Measurements from ENCODE around the gene CFAP70. TPM values are rescaled to one million over a fixed set of nuclear protein-coding genes. Genes with fewer than 3 reads are reported as not detected.

The CFAP70 gene
- total RNA-seq, 1 donor from 2014 or later: 0.25 TPM

- intact Hi-C loops (cut with micrococcal nuclease): loop anchor here (10.0 kb wide), 1 partner anchor 904 kb away; the partner anchor contains the start of gene DNAJB12
Measured at GRCh38 chr10:73258612-73259011, 100.1 kb downstream of the CFAP70 start.

- intact Hi-C loops (cut with micrococcal nuclease): loop anchor here (2.0 to 10.0 kb wide), 3 partner anchors 106 to 898 kb away; partner anchors contain the start of genes CFAP70 and DNAJB12
Measured at GRCh38 chr10:73253225-73253555, 105.5 kb downstream of the CFAP70 start.

DNA sequence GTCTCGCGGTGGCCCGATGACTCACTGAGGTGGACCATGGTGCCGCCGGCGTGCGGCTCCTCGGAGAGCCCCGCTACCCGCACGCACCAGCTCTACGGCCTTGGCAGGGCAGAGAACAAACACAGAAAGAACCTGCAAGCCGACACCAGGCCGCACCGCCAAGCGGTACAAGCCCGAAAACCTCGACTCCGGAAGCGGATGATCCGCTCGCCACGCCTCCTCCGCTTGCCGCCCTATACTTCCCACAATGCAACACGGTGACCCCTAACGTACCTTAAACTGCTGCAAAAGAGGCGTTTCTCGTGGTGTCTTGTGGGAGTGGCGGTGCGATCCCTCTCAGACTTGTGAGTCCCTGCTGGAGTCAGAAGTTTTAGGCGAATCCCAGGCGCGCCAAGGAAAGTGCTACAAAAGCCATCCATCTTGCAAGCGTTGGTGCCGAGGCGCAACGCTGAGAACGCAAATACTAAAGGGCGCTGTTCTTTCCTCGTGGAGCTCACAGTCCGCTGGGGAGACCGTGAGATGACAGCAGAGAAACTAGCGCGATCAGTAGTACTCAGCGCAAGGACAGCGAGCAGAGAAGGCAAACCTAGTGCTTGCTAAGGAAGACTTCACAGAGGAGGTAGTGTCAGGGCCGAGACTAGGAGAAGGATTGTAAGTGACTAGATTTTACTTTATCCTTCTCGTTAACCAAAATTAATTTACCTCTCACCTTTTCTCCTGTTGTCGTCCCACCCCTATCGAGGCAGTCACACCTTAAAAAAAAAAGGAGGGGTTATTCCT, 106.0 kb downstream of the CFAP70 start, which contains the start of gene MRPS16:
TSS of gene MRPS16 (minus strand) at position 200 of the 780 bp plus-strand sequence. CDS start at position 38, 162 bp downstream.
- intact Hi-C loops (cut with micrococcal nuclease): loop anchor here (1.0 to 10.0 kb wide), 6 partner anchors 84 to 898 kb away; partner anchors contain the start of genes CFAP70, DNAJB12, ECD and FAM149B1

GRCh38 chr10:73251683-73252444, 106.8 kb downstream of the CFAP70 start:
- intact Hi-C loops (cut with micrococcal nuclease): loop anchor here (1.0 to 10.0 kb wide), 6 partner anchors 84 to 897 kb away; partner anchors contain the start of genes CFAP70, DNAJB12, ECD and FAM149B1

DNA sequence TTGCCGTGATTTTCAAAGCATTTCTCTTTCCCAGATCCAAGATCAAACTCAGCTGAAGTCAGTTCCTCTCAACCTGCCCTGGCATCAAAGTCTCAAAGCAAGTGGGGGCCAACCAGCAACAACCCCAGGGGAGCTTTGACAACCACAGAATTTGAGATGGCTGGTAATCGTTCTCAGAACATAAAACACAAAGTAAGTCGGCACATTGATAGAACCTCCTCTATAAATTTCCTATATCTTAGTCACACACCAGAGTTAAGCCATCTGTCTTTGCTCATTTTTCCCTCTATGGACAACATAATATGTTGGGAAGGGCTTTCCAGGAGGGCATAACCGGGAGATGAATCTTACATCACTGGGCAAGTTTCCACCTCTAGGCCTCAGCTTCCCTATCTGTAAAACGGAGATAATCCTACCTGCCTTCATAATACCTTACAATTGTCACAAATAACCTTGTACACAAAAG, 110.4 kb downstream of the CFAP70 start:
- intact Hi-C loops (cut with micrococcal nuclease): no loop called here

GRCh38 chr10:73247509-73248258, 111.0 kb downstream of the CFAP70 start:
- intact Hi-C loops (cut with micrococcal nuclease): loop anchor here (1.0 to 2.0 kb wide), 5 partner anchors 79 to 483 kb away; partner anchors contain the start of genes ECD and FAM149B1

GRCh38 chr10:73246646-73247508, 111.8 kb downstream of the CFAP70 start, which contains the start of gene DNAJC9:
Gene DNAJC9 (minus strand): TSS chr10:73247255. CDS start chr10:73247189, 66 bp downstream.
- intact Hi-C loops (cut with micrococcal nuclease): loop anchor here (1.0 to 2.0 kb wide), 6 partner anchors 79 to 484 kb away; partner anchors contain the start of genes ECD and FAM149B1

DNA sequence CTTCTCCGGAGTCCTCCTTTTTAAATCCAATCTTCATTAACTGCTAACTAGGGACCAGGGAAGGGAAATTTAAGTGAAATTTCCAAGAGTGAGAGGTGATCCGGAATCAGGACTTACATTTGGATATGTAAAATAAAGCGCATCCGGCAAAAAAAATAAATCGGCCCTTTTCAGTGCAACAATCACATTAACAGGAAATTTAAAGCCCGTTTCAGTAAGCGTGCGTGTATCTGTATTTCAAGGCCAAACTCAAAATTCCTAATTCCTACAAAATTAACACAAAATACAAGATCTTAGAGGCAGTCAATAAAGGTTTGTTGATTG, 112.4 kb downstream of the CFAP70 start:
- intact Hi-C loops (cut with micrococcal nuclease): loop anchor here (1.0 to 2.0 kb wide), 3 partner anchors 167 to 485 kb away; no protein-coding TSS in a partner anchor

DNA sequence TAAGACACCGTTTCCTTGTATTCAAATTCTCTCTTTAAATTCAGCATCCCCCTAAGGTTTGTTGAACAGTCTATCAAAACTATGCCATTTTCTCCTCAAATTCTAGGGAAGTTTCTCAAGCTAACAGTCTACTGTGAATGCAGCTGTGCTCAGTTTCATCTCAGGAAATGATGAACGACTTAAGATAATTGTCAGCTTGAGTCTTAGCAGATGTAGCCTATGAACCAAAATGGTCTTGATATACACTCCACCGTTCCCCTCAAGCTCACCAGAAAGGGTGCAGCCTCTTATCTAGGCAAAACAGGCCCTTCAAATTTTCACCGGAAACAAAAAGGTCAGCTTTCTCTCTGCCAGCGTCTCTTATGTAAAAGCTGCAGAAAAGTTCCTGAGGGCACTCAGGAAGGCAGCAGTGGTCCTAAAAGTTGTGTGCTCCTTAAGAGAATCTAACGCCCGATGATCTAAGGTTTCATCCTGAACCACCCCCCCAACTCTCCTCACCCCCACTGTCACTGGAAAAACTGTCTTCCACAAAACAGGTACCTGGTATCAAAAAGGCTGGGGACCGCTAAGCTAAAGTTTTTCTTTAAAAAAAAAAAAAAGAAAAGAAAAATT, 113.7 kb downstream of the CFAP70 start:
- intact Hi-C loops (cut with micrococcal nuclease): no loop called here

- intact Hi-C loops (cut with micrococcal nuclease): no loop called here
Measured at GRCh38 chr10:73239908-73240307, 118.8 kb downstream of the CFAP70 start.

DNA sequence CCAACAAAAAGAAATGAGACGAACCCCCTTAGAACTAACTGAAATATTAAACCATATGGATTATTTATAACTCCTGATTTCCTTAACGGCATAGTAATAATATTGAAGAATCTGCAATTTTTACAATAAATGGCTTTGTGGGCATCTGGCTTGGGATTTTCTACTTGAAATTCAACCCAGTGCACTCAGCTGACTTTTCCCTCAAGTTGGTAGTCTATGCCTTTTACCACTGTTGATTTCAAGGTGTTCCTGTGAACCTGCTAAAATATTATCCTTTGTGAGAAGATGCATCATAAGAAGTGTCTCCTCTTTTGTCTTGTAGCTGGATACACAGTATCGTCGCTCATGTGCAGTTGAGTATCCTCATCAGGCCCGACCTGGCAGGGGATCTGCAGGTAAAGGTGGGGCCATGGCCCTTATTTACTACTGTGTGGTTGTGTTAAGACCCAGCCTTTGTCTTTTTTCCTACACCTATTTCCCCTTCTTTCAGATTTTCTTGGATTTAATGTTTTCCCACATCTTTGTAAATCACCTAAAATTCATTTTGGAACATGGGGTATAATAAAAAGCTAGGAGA, 119.6 kb downstream of the CFAP70 start:
- intact Hi-C loops (cut with micrococcal nuclease): no loop called here

GRCh38 chr10:73234695-73235094, 124.0 kb downstream of the CFAP70 start:
- intact Hi-C loops (cut with micrococcal nuclease): no loop called here

DNA sequence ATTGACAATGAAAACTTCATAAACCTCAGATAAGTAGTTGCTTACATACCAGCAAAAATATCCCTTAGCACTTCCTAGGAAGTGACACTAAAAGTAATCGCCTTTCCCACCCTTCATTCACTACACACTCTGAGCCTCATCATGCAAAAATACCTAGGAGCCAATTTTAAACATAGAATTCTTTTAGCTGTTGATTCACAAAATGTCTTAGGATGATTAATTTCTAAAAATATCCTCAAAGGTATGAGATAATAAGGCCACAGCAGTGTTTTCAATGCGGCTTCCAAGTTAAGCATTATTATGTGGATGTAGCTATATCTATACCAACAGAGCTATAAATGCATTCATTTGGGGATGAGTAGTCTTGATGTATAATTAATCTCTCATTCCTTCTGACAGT, 124.8 kb downstream of the CFAP70 start:
- intact Hi-C loops (cut with micrococcal nuclease): no loop called here

- intact Hi-C loops (cut with micrococcal nuclease): no loop called here
Measured at GRCh38 chr10:73232887-73233286, 125.8 kb downstream of the CFAP70 start.

DNA sequence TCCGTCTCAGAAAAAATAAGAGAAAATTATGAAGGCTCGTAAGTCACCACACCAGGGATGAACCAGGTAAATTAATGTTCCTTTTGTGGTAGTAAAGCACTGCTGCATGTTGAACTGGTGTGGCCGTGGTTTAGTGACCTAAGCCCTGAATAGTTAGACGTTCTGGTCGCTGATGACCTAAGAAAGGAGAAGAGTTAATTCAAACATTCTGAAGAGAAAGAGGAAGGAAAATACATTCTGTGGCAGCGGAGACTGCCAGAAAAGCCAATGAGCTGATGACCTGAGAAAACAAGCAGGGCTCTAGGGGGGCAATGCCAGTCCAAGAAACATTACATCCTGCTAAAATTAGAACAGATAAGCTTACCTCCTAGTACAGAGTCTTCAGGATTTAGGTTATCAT, 129.1 kb downstream of the CFAP70 start:
- intact Hi-C loops (cut with micrococcal nuclease): no loop called here

- intact Hi-C loops (cut with micrococcal nuclease): no loop called here
Measured at GRCh38 chr10:73228247-73228646, 130.4 kb downstream of the CFAP70 start.

DNA sequence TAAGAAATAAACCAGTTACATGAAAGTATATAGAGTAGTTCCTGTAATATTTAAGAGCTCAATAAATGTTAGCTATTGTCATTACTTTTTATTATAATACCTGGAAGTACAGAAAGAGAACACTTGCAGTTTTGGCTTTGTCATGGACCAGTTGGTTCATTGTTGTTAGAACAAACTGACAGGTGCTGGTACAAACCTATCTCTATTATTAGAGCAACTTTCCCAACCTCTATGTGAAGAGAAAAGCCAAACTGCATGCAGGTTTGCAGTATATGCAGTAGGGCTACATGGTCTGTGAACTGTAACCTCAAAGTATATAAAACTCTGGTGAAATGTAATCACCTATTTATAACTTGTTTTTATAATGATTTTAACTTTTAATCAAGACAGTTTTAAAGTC, 132.0 kb downstream of the CFAP70 start:
- intact Hi-C loops (cut with micrococcal nuclease): no loop called here

DNA sequence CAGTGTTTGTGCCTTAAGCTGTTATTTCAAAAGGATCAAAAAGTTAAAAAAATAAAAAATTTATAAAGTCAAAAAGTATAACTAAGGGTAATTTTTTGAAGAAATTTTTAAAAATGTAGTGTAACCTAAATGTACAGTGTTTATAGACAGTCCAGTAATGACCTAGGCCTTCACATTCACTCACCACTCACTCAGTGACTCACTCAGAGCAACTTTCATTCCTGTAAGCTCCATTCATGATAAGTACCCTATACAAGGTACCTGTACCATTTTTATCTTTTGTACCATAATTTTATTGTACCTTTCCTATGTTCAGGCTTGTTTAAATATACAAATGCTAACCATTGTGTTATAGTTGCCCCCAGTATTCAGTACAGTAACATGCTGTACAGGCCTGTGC, 133.1 kb downstream of the CFAP70 start:
- intact Hi-C loops (cut with micrococcal nuclease): no loop called here

DNA sequence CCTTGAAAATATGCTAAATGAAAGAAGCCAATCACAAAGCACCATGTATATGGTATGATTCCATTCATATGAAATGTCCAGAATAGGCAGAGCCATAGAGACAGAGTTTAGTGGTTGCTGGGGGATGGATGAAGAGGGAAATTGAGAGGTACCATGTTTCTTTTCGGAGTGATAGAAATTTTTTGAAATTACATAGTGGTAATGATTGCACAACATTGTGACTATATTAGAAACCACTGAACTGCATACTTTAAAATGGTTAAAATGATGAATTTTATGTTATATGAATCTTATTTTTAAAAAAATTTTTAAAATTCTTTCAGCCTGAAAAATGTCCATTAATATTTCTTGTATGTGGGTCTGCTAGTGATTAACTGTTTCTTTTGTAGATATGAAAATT, 137.7 kb downstream of the CFAP70 start:
- intact Hi-C loops (cut with micrococcal nuclease): no loop called here
